HG03159 (cell line): ENCODE data around the gene FTO.

ENCODE experiments used
- ATAC-seq: cut with Tn5 transposase; IDR thresholded peaks from one replicate; pipeline ENCODE4 v1.9.1; 2021; ENCODE audit warnings: mild to moderate bottlenecking, moderate library complexity; ENCODE audit not compliant: unreplicated experiment

FTO gene

DNA sequence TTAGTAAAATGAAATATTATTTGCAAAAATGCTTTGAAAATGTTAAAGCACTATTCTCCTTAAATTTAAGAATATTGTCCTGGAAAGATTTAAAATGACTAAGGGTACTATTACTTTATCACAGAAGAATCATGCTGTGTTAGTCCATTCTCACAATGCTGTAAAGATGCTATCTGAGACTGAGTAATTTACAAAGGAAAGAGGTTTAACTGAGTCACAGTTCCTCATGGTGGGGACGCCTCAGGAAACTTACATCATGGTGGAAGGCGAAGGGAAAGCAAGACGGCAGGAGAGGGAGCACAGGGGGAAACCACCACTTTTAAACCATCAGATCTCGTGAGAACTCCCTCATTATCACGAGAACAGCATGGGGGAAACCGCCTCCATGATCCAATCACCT lies 337.0 kb downstream of the FTO start:
- no peak for ATAC-seq

DNA sequence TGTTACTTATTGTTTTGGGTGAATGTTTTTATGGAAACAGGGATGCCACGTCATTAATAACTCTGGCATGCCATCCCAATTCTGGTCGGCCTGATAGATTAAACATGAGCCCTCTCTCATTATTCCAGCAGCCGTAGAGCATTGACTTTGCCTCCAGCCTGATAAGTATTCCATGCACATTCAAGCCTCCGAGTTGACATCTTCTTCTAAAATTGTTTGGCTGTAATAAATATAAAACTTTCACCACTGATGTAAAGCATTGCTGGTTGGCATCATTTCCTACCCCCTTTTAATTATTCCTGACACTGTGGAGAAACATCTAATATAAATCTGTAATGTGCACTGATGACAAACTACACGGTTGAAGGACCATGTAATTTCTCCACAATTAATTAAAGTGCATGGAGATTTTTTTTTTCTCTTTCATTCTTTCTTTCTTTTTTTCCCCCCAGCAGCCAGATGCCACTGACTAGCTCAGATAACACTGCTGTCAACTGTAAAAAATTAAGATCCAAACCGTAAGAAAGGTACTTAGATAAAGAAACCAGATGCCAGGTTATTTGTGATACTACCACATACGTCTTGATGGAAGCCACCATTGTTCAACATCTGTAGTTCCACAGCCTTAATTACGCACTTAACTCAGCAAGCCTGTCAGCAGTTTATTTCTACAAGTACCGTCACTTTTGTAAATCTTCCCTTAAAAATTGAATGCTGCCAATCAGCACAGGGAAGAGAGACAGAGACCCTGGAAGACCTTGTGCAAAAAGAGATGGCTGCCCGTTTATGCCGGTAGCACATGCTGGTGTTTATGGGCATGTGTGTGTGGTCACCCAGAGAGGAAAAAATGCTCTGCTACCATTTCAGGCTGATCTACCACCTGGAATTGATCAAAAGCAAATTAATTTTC lies 344.9 kb downstream of the FTO start:
- ATAC-seq: no peak

DNA sequence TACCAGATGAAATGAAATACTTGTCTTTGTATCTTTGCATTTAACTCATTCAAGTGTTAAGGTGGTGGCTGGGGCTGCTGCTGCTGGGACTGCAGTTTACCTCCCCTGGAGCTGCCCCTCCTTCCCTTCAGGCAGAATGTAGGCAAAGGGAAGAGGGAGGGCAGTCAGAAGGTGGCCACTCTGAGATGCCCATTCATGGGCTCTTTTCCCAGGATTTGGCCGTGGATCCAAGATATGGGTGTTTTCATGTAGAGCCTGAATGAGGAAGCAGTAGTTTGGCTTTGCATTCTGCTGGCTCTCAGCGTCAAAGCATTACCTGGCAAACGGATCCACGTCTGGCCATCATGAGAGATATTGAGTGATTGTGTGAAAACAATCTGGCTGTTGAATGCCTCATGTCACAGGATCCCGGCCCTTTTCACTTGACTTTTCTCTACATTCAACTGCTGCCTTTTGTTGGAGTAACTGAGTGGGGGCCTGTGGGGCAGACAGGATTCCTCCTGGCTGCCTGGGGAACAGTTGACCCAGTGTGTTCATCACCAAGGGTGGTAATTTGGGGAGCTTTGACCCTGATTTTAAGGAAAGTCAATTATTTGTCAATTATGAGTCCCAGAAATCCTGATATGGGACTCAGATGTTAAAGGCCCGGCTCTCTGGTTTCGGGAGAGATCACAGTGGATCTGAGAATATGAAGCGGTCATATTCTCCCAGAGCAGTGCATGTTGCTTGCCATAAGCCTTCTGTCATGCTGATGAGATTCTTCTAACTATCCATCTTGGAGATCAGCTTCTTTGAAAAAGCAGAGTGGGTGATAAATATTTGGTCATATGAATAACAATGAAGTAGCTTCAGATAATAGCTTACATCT lies 345.9 kb downstream of the FTO start:
- no peak for ATAC-seq

DNA sequence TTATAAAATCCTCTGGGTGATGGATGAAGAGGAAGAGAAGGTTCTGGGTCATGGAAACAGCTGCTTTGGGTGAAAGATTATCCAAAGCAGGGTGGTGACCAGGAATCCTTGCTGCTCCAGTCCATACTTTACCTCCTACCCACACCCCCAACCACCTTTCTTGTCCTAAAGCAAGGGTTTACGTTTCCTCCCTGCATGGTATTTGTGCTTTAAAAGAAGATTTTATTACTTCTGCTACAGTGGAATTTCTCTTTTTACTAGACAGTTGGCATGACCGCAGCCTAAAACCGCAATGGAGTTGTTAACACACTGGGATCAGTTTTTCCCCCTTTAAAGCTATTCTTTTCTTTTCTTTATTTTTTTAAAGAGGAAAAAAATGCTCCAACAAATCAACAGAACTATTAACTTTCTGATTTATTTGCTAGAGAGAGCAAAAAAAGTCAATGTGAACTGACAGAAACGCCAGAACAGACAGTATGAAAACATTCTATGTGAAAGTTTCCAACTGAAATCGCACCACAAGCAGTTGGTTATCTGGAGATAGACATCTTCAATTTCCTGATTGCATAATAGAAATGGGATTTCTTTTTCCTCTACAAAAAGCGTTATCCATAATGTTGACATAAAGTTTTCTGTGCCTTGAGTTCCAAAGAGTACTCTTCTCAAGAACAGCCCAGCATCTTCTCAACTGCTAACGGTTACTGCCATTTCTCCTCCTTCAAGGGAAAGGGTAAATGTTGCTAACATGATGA lies 346.7 kb downstream of the FTO start:
- no peak for ATAC-seq

DNA sequence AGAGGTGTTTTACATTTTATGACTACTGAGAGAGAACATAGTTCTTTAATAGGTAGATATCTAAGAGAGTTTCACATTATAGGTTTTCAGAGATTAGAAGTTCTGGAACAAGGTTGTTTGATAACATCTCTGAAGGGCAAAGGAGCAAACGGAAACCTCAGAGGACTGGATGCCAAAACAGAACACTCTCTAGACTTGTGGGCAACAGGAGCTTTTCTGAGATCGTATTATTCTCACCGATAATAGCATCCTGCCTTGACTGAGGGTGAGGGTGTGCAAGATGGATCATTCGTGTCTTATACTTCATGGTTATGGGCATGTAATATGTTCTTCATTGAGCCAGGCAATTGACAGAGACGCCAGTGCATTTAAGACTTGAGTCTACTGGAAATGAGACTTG lies 347.9 kb downstream of the FTO start:
- ATAC-seq: no peak

DNA sequence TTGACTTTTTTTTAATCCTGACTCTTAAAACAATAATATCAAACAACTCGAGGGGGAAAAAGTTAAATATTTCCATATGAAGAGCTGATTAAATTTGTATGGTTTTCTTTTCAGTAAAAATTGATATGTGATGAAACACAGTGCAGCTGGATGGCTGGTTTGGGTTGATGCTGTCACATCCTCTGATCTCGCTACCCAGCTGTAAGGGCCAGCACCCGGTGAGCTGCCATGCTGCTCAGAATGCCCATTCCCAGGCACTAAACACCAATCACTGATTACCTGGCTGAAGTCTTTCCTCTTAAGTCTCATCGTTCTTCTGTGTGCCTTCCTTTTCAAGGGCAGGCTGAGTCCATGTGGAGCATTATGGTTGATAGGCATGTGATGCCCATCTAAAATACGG lies 348.3 kb downstream of the FTO start:
- no peak for ATAC-seq

DNA sequence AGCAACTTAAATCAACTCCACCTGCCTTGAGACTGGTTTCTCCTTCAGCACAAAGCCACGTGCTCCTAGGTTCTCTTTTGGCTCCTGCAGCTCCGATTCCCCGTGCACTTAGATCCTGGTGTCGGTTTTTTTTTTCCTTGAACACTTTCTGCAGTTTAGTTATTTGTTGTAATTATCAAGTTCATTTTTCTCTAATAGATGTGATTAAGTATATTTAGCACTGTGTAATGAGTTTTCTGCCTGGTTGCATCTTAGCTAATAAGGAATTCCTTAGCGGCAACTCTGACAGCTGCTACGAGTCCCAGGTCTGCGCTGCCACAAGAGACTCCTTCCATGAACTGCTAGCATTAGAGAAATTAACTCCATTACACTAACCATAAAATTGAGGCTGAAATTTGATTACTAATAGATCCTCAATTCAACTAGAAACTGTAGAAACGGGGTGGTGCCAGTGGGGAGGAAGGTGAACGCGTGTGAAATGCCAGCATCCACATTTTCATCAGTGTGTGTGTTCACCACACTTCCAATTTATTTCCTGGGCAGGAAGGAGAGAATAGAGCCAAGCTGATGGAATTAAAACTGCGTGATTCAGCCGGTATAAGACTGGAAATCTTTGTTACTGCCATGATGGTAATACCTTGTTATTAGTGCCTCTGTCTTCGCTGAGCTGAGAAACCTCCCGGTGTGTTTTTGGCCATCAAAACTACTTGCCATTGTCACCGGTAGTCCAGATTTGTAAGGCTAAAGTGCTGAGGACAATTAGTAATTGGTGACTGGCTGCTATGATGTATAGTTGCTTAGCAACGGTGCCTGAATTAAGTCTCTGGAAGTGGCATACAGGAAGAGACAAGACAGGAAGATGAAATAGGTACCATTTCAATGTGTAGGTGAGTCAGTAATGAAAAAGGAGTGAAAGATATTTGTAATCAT lies 350.2 kb downstream of the FTO start:
- no peak for ATAC-seq

DNA sequence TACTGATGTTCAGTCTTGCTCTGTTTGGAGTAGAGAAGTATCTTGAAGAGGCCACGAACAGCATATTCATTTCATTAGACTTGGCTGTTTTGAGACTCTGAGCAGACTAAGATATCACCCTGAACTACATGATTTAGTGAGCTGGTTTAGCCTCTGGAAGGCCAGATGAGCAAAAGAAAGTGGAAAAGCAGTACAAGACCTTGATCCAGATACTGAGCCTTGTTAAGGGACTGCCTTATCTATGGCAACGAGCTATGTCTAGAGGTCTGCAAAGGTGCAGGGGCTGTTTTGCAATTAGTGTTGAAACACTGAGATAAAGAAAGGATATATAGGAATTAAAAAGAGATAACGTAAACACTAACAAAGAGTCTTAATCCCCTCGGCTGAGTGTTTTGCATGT lies 351.2 kb downstream of the FTO start:
- ATAC-seq: no peak

DNA sequence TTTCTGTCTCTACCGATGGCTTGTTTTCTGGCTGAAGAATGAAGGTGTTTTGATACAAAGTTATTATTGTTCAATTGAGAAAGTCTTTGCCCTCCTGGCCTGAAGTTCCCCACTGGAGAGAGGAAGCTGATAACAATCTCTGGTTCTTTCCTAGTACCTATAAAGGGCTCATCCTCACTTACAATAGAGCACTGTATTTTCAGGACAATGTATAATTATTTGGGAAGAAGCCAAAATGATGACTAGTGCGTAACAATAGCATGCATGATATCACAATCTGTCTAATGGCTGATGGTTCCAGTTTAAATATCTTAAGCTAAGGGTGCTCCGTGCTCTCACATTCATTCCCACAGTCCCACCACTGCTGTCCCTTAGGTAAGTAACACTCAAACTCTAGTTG lies 351.9 kb downstream of the FTO start:
- ATAC-seq: no peak

DNA sequence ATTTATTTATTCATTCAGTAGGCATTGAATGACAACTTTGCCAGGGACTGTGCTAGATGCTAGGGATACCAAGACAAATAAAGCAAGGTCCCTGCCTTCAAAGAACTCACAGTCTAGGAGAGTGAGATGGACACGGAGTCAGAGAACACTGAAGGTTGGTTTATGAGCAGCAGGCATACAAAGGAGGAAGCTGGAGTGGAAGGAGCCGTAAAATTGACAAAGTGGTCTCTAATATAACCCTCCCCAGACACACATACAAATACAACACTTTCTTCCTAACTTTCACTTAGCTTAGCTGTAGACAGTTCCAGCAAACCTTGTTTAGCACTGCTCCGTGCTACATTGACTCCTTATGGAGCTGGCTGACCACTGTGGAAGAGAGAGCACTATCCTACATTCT lies 353.0 kb downstream of the FTO start:
- ATAC-seq: no peak

DNA sequence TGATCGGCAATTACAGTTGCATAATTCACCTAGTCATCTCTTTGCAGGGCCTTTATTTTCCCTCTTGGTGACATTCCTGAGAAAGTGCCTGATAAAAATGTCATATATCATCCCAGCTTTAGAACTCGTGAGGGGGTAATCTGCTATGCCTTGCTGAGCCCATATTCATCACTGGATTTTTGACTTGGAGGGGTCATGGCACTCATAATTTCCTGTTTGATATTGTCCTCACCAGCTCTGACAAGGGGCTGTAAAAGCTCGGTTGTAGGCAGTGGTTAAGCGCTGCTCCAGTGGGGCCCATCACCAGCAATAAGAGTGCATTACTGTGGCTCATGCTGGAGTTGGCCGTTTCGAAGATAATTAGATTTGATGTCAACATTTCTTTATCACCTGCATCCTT lies 355.4 kb downstream of the FTO start:
- no peak for ATAC-seq

DNA sequence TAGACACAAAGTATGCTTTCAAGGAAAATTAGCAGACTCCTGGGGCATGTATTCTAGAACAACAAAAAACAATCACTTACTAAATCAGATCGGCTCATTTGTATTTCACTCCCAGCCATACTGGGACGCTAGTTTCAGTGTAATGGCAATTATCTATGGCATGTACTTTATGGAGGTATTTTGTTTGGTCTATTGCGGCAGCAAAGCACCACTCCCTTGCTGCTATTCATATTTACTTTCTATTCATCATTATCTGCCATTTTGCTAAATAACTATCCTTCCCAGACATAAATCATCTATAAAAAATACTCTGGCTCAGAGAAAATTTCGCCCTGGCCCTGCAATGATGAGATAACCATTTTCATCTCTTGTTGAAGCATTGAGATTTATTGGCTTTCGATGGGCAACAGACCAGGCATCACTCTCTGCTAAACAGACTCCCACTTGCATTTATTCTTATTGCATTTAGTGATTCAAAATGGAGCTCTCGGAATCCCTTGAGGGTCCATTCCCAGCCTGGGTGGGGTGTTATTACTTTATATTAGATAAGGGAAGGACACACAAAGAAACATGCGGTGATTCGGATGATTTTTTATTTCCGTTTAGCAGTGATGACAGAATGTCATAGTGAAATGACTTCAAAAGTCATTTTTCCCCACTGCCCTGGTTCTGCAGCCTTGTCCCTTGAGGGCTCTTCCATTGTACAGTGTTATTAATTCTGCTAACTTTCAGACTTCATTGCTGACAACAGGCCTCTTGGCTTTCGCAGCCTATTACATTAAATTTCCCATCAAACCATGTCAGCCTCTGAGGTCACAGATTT lies 356.9 kb downstream of the FTO start:
- ATAC-seq: no peak

DNA sequence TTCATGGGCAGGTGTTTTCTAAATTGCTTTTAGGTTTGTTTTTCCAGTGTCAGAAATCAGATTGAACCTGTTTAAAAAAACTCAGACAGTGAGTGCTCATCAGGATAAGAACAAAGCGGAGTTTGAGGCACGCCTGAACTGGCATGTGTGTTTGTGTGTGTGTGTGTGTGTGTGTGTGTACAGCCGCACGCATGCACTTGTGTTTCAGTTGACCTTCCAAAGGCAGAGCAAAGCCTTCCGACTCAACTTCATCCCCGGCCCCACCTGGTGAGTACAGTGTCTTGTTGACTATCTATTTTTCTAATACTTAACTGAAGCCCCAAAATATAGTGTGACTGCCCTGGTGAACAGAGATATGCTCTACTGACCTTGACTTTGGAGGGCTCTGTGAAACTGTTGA lies 357.5 kb downstream of the FTO start:
- ATAC-seq: no peak

DNA sequence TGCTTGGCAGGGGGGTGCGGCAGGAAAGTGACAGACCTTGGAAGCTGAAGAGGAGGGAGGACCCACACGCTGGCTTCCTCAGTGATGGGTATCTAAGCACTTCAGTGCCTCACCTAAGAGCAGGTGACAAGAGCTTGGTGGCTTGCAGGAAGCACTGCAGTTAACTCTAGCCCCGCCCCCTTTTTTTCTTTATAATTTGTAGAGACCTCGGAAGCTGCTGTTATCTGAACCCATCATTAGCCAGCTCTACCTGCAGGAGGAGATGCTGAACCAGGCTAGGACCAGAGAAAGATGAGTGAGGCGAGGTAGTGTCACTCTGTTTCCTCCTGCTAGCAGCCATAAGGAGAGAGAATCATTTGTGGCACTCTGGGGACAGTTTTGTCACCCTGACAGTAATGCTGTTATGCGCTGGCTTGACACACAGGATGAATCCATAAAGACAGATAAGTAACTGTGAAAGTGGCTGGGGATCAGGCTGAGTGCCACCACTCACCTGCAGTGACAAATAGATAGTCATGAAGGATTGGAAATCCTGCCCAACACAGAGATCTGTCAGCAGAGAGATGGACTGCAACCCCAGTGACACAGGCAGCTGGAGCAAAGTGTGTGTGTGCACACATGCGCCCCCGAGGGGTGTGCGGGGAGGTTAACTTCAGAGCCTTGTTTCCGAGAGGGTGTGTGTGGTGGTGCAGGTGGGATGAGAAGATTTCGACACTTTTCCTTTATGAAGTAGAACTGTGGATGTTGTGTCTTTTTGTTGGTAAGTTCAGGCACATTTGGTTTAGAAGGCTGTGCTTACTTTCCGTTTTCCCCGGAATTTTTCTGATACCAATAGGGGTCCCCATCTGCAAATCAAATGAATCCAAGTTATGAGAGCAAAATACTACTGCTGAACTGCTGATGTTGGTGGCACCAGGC lies 358.7 kb downstream of the FTO start:
- no peak for ATAC-seq

DNA sequence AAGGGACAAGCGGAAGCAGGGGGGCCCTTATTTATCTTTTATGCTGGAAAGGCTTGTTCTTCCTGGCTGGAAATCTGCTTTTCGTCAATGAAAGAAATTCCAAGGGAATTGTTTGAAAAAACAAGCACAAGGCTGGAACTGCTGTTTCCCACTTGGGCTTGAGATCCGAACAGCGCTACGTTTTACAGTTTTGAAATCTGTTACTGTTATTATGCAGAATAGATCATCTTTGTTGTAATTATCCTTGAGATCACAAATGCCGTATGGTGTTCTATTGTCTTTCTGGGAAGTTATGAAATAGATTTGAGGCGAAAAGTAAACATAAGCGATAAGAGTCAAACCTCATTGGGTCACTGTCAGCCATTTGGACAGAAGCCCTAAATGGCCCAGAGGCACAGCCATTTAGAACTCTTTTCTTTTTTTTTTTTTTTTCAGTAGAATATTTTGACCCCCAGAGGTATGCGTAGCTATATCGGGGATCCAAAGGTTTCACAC lies 359.4 kb downstream of the FTO start:
- no peak for ATAC-seq

DNA sequence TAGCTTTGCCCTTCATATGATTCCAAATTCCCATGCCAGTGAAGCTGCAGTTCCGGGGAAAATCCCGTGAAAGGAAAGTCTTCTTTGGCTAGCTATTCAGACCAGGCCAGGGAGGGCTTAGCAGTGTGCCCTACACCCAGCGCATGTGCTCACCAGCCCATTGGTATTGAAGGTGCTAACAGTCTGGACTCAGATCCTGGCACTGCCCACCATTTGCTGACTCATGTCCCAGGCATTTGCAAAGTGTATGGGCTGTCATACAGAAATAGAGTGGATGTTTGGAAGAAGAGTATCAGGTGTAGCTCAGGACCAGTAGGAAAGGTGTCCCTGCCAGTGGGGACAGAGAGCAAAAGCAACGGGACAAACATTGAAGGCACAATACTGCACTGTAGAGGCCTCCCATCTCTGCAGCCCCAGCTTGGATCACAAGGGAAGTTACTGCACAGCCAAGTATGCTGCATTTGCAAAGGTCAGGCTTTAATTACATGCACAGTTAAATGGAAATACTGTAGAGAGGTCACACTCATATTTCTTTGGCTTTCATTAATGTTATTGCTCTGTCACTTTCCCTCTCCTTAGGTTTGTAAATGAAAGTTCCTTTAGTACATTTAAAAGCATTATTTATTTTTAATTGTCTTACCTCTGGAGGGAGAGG lies 362.6 kb downstream of the FTO start:
- no peak for ATAC-seq

DNA sequence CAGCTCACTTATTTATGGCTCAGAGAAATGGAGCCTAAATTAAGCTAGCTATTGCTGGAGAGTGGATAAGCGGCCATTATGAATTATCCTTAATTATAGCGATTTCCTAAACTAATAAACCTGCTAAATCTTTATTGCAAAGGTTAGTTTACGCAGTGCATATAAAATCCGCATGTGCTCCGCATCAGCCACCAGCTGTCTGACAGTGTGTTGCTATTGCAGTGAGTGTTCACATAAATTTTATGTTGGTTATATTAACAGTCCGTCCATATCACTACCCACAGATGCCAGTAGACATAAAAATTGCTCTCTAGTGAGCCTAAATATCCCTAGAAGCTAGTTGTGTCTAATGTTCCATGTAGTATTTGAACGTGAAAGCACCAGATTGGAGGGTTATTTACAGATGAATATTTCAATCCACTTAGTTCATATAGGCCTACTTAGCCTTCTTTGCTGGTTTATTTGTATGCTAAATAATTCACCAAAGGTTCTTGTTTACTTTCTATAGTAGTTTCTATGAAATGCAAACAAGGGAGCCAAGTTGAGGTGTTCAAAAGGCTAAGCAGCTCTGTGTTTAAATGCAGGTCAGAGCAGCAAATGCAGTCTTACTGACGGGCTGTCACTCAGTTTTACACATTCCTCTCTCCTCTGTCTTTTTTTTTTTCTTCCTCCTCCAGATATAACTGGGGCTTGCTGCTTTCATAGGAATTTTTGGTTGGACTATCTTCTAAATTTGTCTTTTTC lies 363.5 kb downstream of the FTO start:
- no peak for ATAC-seq
